Measurements from ENCODE around the gene IL15RA.

- TF ChIP-seq CTCF (IDR thresholded peaks at IDR 0.05) (no peak), POLR2A (IDR thresholded peaks at IDR 0.05) (no peak)
Measured at GRCh38 chr10:5981529-5981928, 4.2 kb upstream of the IL15RA start.

All from adrenal gland (tissue), 5 donors.